Measurements from ENCODE around the gene GLYATL1B.
"Not testable (repeated sequence)": the region's sequence is repeated elsewhere in the genome, so short reads cannot be mapped to it uniquely, and the experiment has no call there.

GLYATL1B gene

DNA sequence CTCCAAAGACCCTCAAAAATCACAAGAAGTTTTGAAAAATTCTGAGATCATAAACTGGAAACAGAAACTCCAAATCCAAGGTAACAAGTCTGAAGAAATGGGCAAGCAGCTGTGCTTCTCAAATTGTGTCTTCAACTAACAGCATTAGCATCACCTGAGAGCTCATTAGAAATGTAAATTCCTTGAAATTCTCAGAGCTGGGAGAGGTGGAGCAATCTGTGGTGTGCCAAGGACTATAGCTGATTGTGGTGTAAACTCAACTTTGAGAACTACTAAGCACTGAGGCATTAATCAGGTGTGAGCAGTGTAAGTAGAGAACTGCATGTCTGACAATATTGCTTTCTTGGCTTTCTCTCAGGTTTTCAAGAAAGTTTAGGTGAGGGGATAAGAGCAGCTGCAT, 7.5 kb downstream of the GLYATL1B start:
- DNase-seq (ENCODE audit: low read depth, low spot score); H3K4me3 ChIP-seq (ENCODE audit: low read length): not testable (repeated sequence)

- DNase-seq (ENCODE audit: low read depth, low spot score); H3K4me3 ChIP-seq (ENCODE audit: low read length): not testable (repeated sequence)
Measured at GRCh38 chr11:59095225-59095624, 9.1 kb downstream of the GLYATL1B start.

- not testable (repeated sequence) for H3K4me3 ChIP-seq (ENCODE audit: low read length); DNase-seq (ENCODE audit: low read depth, low spot score)
Measured at GRCh38 chr11:59095972-59096575, 10.0 kb downstream of the GLYATL1B start.

- DNase-seq (ENCODE audit: low read depth, low spot score) = peak; percentile 59
- H3K4me3 ChIP-seq (ENCODE audit: low read length) = no peak overlapping the region
Measured at GRCh38 chr11:59097113-59097708, 11.1 kb downstream of the GLYATL1B start.

DNA sequence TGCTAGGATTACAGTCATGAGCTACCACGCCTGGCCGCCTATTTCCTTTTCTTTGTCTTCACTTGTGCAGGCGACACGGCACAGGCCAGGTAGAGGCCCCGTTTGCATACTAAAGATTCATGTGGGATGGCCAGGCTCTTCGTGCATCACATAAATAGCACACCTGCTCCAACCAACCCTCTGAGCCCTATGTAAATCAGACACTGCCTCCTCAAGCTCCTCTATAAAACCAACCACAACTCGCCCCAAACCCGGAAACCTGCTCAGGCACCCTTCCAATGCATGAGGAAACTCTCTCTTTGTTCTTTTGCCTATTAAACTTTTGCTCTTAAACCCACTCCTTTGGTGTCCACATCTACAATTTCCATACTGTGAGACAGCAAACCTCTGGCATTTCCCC, 11.8 kb downstream of the GLYATL1B start:
- DNase-seq (ENCODE audit: low read depth, low spot score) = peak; percentile 40

DNA sequence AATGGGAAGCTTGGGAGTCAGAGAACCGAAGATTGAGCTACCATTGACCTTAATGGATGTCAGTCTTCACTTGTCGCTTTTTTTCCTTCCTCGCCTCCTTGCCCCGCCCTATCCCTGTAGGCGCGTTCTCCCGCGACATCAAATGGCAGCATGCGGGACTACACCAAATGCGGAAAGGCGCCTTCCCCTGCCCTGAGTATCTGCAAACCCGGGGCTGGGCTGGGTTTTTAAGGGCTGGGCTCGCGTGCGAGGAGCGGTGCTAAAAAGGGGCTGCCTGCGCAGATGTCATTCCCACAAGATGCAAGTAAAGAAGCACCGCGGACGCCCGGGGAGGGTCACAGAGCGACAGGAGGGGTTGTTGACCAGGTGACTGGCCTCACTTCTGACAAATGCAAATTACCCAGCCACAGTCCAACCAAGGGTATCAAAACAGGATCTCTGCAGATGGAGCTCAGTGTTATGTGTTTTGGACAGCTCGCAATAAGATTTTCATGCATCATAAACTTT, 16.2 kb downstream of the GLYATL1B start:
- DNase-seq (ENCODE audit: low read depth, low spot score) = no peak
- H3K4me3 ChIP-seq (ENCODE audit: low read length) = no peak overlapping the region

More for the DNA sequence above, 11.8 kb downstream of the GLYATL1B start:
- not testable (repeated sequence) for H3K4me3 ChIP-seq (ENCODE audit: low read length)

- H3K4me3 ChIP-seq (ENCODE audit: low read length) = peak within 1 kb of the TSS; percentile 73
- peak; percentile 95 for DNase-seq (ENCODE audit: low read depth, low spot score)
Measured at GRCh38 chr11:59106363-59107336, 20.5 kb downstream of the GLYATL1B start, which contains the start of gene FAM111B. TSS of gene FAM111B (plus strand) at chr11:59107237. CDS start at chr11:59109626, 2,389 bp downstream.

DNA sequence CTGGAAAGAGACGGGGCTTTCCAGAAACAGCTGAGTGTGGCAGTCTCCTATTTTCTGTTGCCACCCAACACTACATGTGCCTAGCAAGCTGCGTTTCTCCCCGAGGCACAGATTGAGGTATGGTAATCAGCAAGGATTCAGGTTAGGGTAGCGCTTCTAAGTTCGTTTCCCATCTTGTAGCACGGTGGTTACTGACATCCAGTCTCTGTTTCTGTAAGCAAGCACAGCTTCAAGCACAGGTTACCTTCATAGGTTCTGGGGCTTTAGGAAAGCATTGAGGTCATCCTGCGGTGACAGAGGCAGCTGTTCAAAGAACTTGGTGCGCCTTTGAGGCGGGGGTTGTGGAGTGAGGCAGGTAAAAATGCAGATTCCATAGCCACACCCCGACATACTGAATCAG, 21.6 kb downstream of the GLYATL1B start:
- peak overlapping the region; percentile 73 for H3K4me3 ChIP-seq (ENCODE audit: low read length)
- DNase-seq (ENCODE audit: low read depth, low spot score) = not testable (repeated sequence)

GRCh38 chr11:59112494-59112893, 26.4 kb downstream of the GLYATL1B start:
- DNase-seq (ENCODE audit: low read depth, low spot score) = no peak

GRCh38 chr11:59114344-59114743, 28.2 kb downstream of the GLYATL1B start:
- H3K4me3 ChIP-seq (ENCODE audit: low read length) = no peak overlapping the region
- no peak for DNase-seq (ENCODE audit: low read depth, low spot score)

More at GRCh38 chr11:59112494-59112893, 26.4 kb downstream of the GLYATL1B start:
- H3K4me3 ChIP-seq (ENCODE audit: low read length) = no peak overlapping the region

- no peak for DNase-seq (ENCODE audit: low read depth, low spot score)
- H3K4me3 ChIP-seq (ENCODE audit: low read length) = no peak overlapping the region
Measured at GRCh38 chr11:59115553-59115952, 29.4 kb downstream of the GLYATL1B start.

- DNase-seq (ENCODE audit: low read depth, low spot score) = no peak
- no peak overlapping the region for H3K4me3 ChIP-seq (ENCODE audit: low read length)
Measured at GRCh38 chr11:59117774-59118173, 31.7 kb downstream of the GLYATL1B start.

- DNase-seq (ENCODE audit: low read depth, low spot score) = no peak
Measured at GRCh38 chr11:59119826-59120225, 33.7 kb downstream of the GLYATL1B start.

GRCh38 chr11:59135648-59136461, 49.7 kb downstream of the GLYATL1B start:
- H3K4me3 ChIP-seq (ENCODE audit: low read length) = no peak overlapping the region
- DNase-seq (ENCODE audit: low read depth, low spot score) = peak; percentile 81

More at GRCh38 chr11:59119826-59120225, 33.7 kb downstream of the GLYATL1B start:
- H3K4me3 ChIP-seq (ENCODE audit: low read length) = no peak overlapping the region

GRCh38 chr11:59136551-59136950, 50.4 kb downstream of the GLYATL1B start:
- not testable (repeated sequence) for DNase-seq (ENCODE audit: low read depth, low spot score); H3K4me3 ChIP-seq (ENCODE audit: low read length)

GRCh38 chr11:59137190-59137589, 51.1 kb downstream of the GLYATL1B start:
- DNase-seq (ENCODE audit: low read depth, low spot score) = no peak
- H3K4me3 ChIP-seq (ENCODE audit: low read length) = no peak overlapping the region

DNA sequence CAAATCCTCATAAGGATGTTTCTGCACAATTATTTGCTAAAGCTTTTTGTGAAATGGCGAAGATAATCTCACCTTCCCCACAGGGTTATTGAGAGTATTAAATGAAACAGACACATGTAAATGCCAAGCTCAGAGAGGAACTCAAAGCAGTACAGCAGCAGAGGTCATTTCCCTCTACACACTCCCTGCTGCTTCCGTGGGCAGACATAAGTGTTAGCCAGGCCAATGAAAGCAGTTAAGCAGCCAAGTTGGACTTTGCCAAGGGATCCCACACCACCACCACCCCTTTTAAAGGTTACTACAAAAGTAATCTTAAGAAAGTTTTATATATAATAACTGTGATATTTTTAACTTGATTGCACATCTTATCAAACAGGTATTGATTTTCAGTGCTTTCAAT, 52.5 kb downstream of the GLYATL1B start:
- DNase-seq (ENCODE audit: low read depth, low spot score) = no peak

GRCh38 chr11:59141191-59141590, 55.1 kb downstream of the GLYATL1B start:
- DNase-seq (ENCODE audit: low read depth, low spot score) = no peak
- H3K4me3 ChIP-seq (ENCODE audit: low read length) = no peak overlapping the region

More for the DNA sequence above, 52.5 kb downstream of the GLYATL1B start:
- no peak overlapping the region for H3K4me3 ChIP-seq (ENCODE audit: low read length)
